Esophagus muscularis mucosa (tissue), 3 donors: Measurements from ENCODE around the gene POLR2E.

Experiments used
- CTCF ChIP-seq, 3 experiments: fragments of 200-600 bp in 2 of 3; fragments of 450-650 bp in 1 of 3; sonication (generic) in 2 of 3; IDR thresholded peaks; one replicate each; pipeline ENCODE4 v1.5.1; 2017 to 2019; ENCODE audit warnings: antibody characterized with exemption in 3 of 3, mild to moderate bottlenecking in 2 of 3, moderate library complexity in 1 of 3
- POLR2A ChIP-seq: fragments of 450-650 bp; IDR thresholded peaks from one replicate; pipeline ENCODE4 v1.6.1; 2017; ENCODE audit warnings: antibody characterized with exemption, moderate library complexity, mild to moderate bottlenecking, low read depth

- no peak for TF ChIP-seq CTCF (IDR thresholded peaks at IDR 0.05)
- TF ChIP-seq POLR2A: no peak
Observed at GRCh38 chr19:1122972-1123363, 27.8 kb upstream of the POLR2E start.
